Panc1 (cell line): Measurements from ENCODE around the gene MTPN. TPM values are rescaled to one million over a fixed set of nuclear protein-coding genes. Genes with fewer than 3 reads are reported as not detected.

Experiments used
- ATAC-seq: fragments of 200-7000 bp; cut with Tn5 transposase; 2 replicates; pipeline ENCODE4 v1.9.1; 2020; ENCODE audit warnings: mild to moderate bottlenecking, moderate library complexity
- BruUV-seq: library from RNA; stranded (reverse); fragments of 400-500 nt; replicated peaks from 2 replicates; lab custom pipeline; 2021; lab: Mats Ljungman, UMichigan
- CTCF ChIA-PET: fragments of 300-600 bp; sonication (Branson Sonifier 250); formaldehyde crosslinking; loops from one replicate; lab custom pipeline; 2022; ENCODE audit warnings: antibody characterized with exemption; lab: Charles Lee
- POLR2A ChIA-PET: fragments of 300-600 bp; sonication (Branson Sonifier 250); formaldehyde crosslinking; loops from one replicate; lab custom pipeline; 2022; ENCODE audit warnings: antibody characterized with exemption; lab: Charles Lee
- DNase-seq: peaks from one replicate; pipeline ENCODE4 v3.0.0-alpha.2; 2010; ENCODE audit warnings: low read depth, low spot score
- H3K27ac ChIP-seq: 2 replicates; pipeline ENCODE4 v1.5.1; 2011; ENCODE audit warnings: mild to moderate bottlenecking, low read length, inconsistent platforms
- H3K27me3 ChIP-seq: fragments of 200-500 bp; sonication (Bioruptor generic); 2 replicates; pipeline ENCODE4 v1.6.0; 2014; ENCODE audit warnings: low read length, inconsistent platforms; ENCODE audit not compliant: control insufficient read depth, insufficient read depth
- H3K36me3 ChIP-seq: fragments of 200-500 bp; sonication (Bioruptor generic); 2 replicates; pipeline ENCODE4 v1.5.1; 2014; ENCODE audit warnings: inconsistent platforms, mild to moderate bottlenecking, low read length, moderate library complexity; ENCODE audit not compliant: control insufficient read depth, insufficient read depth
- H3K4me1 ChIP-seq: 2 replicates; pipeline ENCODE4 v1.5.1; 2011; ENCODE audit warnings: inconsistent platforms, mild to moderate bottlenecking, low read length, moderate library complexity; ENCODE audit not compliant: control insufficient read depth, insufficient read depth
- H3K4me3 ChIP-seq, 2 experiments: 2 replicates each; pipeline ENCODE4 v1.5.1; 2011 to 2012; ENCODE audit warnings: low read depth in 2 of 2, low read length in 2 of 2, mild to moderate bottlenecking in 2 of 2, inconsistent platforms in 1 of 2, moderate library complexity in 1 of 2
- H3K9me3 ChIP-seq: fragments of 200-500 bp; sonication (Bioruptor generic); 2 replicates; pipeline ENCODE4 v1.5.1; 2014; ENCODE audit warnings: low read depth, mild to moderate bottlenecking, inconsistent platforms, low read length, moderate library complexity; ENCODE audit not compliant: control insufficient read depth, insufficient read depth
- CTCF ChIP-seq: fragments of 450-650 bp; IDR thresholded peaks from 2 replicates; pipeline ENCODE4 v1.5.1; 2017; ENCODE audit warnings: mild to moderate bottlenecking
- POLR2AphosphoS5 ChIP-seq: IDR thresholded peaks from 2 replicates; pipeline ENCODE4 v1.6.1; 2012; ENCODE audit warnings: mild to moderate bottlenecking, low read depth, low read length, moderate library complexity
- REST ChIP-seq, 2 experiments: IDR thresholded peaks; 2 replicates each; pipeline ENCODE4 v1.6.1; 2011 to 2012; ENCODE audit warnings: low read depth in 2 of 2, control low read depth in 1 of 2, low read length in 1 of 2, mild to moderate bottlenecking in 1 of 2, moderate library complexity in 1 of 2; ENCODE audit not compliant: insufficient read depth in 1 of 2
- SIN3A ChIP-seq: IDR thresholded peaks from 2 replicates; pipeline ENCODE4 v1.6.1; 2012; ENCODE audit warnings: low read depth, mild to moderate bottlenecking, low read length, moderate library complexity, borderline replicate concordance; ENCODE audit not compliant: insufficient read depth
- TCF7L2 ChIP-seq: IDR thresholded peaks from 2 replicates; pipeline ENCODE4 v1.6.1; 2011; ENCODE audit warnings: mild to moderate bottlenecking, low read depth, low read length, inconsistent platforms
- in situ Hi-C: cut with HindIII; loops from 2 replicates; pipeline ENCODE4 v1.10.0; 2016; ENCODE audit warnings: low sequenced_read_pairs, low pct_unique_long_range_greater_than_20kb
- intact Hi-C: fragments of 100-400 bp; cut with micrococcal nuclease; formaldehyde crosslinking; loops from one replicate; pipeline ENCODE4 v1.10.0; 2022; ENCODE audit not compliant: unreplicated experiment
- total RNA-seq: library from RNA; stranded (reverse); gene quantifications from one replicate; pipeline ENCODE4 v1.2.1, GENCODE V29; 2021; ENCODE audit not compliant: unreplicated experiment

MTPN gene
- total RNA-seq, 1 experiment from 2014 or later, result 177 TPM

DNA sequence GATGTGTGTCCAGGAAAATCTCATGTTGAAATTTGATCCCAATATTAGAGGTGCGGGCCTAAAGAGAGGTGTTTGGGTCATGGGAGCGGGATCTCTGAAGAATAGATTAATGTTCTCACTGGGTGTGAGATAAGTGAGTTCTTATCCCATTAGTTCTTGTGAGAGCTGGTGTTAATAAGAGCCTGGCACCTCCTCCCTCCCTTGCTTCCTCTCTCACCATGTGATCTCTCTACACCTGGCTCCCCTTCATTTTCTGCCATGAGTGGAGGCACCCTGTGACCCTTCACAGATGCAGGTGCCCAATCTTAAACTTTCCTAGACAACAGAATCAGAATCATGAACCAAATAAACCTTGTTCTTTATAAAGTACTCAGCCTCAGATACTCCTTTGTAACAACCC is 19.5 kb downstream of the MTPN start:
- Histone ChIP-seq H3K9me3 (no peaks in the 10 kb centered on the region), H3K4me1 (no peaks in the 10 kb centered on the region), H3K36me3 (no peaks in the 10 kb centered on the region), H3K27me3 (no peaks in the 10 kb centered on the region), H3K27ac (no peak overlapping the region), H3K4me3 (no peak overlapping the region)
- ChIA-PET POLR2A (no interaction called here), CTCF (no interaction called here)
- in situ Hi-C loops (no loop called here), intact Hi-C loops (no loop called here)
- ATAC-seq (no peak), DNase-seq (no peak)
- BruUV-seq, result no TSS peak
- TF ChIP-seq REST (IDR thresholded peaks at IDR 0.05; ENCODE audit: insufficient read depth in 1 of 2, low read depth in 2 of 2, low read length in 1 of 2) (no peak), SIN3A (no peak)

DNA sequence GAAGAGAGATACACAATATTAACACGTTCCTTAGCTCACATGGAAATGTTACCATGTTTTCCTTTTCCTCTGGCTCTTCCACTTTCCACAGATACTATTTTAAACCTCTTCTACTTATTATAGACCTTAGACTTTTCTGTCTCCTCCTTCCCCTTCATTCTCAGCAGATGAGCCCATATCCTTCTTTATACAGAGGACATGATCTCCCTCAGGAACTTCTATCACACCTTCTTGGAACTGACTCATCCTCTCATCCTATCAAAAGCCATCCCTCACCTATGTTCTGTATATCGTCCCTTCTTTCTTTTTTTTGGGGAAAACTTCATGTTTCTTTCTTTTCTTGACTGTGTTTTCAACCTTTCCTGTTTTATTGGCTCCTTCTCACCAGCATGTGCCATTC is 20.8 kb downstream of the MTPN start:
- POLR2A ChIA-PET, result no interaction called here
- H3K36me3 ChIP-seq, result no peaks in the 10 kb centered on the region

More for the DNA sequence above, 20.8 kb downstream of the MTPN start:
- H3K9me3 ChIP-seq, result no peaks in the 10 kb centered on the region
- H3K4me3 ChIP-seq, result no peak overlapping the region
- TF ChIP-seq TCF7L2, result no peak
- TF ChIP-seq CTCF, result no peak
- TF ChIP-seq SIN3A, result no peak
- no peak for TF ChIP-seq POLR2AphosphoS5
- TF ChIP-seq REST (IDR thresholded peaks at IDR 0.05; ENCODE audit: insufficient read depth in 1 of 2, low read depth in 2 of 2, low read length in 1 of 2), result no peak
- TSS peak; percentile 19 for BruUV-seq
- H3K4me1 ChIP-seq, result no peaks in the 10 kb centered on the region
- intact Hi-C loops, result no loop called here
- H3K27me3 ChIP-seq, result no peaks in the 10 kb centered on the region
- no peak overlapping the region for H3K27ac ChIP-seq
- in situ Hi-C loops, result no loop called here
- ATAC-seq (no peak), DNase-seq (no peak)
- CTCF ChIA-PET, result no interaction called here
